NCI-H460 (cell line): ENCODE data around the gene DENND5B. TPM values are rescaled to one million over a fixed set of nuclear protein-coding genes. Genes with fewer than 3 reads are reported as not detected.
"Not testable (repeated sequence)": the region's sequence is repeated elsewhere in the genome, so short reads cannot be mapped to it uniquely, and the experiment has no call there.

Source experiments
- DNase-seq: peaks from one replicate; pipeline ENCODE4 v3.0.0-alpha.2; 2016; ENCODE audit warnings: low read depth; ENCODE audit errors: extremely low read depth
- total RNA-seq: library from RNA; depleted of rRNA; stranded (reverse); fragments of >200 nt; shearing (Covaris generic); gene quantifications from 2 replicates; pipeline ENCODE4 v1.2.3, GENCODE V29; 2014

The DENND5B gene
- total RNA-seq, 1 experiment from 2014 or later = 18.9 TPM

GRCh38 chr12:31477687-31478086 lies 113.2 kb downstream of the DENND5B start:
- no peak for DNase-seq

GRCh38 chr12:31476437-31476836 lies 114.5 kb downstream of the DENND5B start:
- no peak for DNase-seq

- DNase-seq = not testable (repeated sequence)
Observed at GRCh38 chr12:31475610-31476009, 115.3 kb downstream of the DENND5B start.

GRCh38 chr12:31474751-31475150 lies 116.2 kb downstream of the DENND5B start:
- DNase-seq = no peak

GRCh38 chr12:31471823-31472222 lies 119.1 kb downstream of the DENND5B start:
- DNase-seq = no peak

- DNase-seq = no peak
Observed at GRCh38 chr12:31471051-31471450, 119.9 kb downstream of the DENND5B start.

GRCh38 chr12:31470459-31470858 lies 120.5 kb downstream of the DENND5B start:
- DNase-seq = no peak

GRCh38 chr12:31466768-31467167 lies 124.2 kb downstream of the DENND5B start:
- no peak for DNase-seq

GRCh38 chr12:31465002-31465401 lies 125.9 kb downstream of the DENND5B start:
- no peak for DNase-seq

- DNase-seq = no peak
Observed at GRCh38 chr12:31460024-31460423, 130.9 kb downstream of the DENND5B start.

- no peak for DNase-seq
Observed at GRCh38 chr12:31456562-31456961, 134.4 kb downstream of the DENND5B start.

- DNase-seq = no peak
Observed at GRCh38 chr12:31444736-31445135, 146.2 kb downstream of the DENND5B start.

GRCh38 chr12:31440586-31440985 lies 150.3 kb downstream of the DENND5B start:
- no peak for DNase-seq

- no peak for DNase-seq
Observed at GRCh38 chr12:31440134-31440533, 150.8 kb downstream of the DENND5B start.

GRCh38 chr12:31431721-31432240 lies 159.2 kb downstream of the DENND5B start:
- DNase-seq = no peak

- DNase-seq = no peak
Observed at GRCh38 chr12:31423405-31423804, 167.5 kb downstream of the DENND5B start.

GRCh38 chr12:31412292-31412801 lies 178.6 kb downstream of the DENND5B start:
- no peak for DNase-seq

GRCh38 chr12:31408763-31409162 lies 182.2 kb downstream of the DENND5B start:
- no peak for DNase-seq

- DNase-seq = no peak
Observed at GRCh38 chr12:31407562-31407961, 183.4 kb downstream of the DENND5B start.

- DNase-seq = no peak
Observed at GRCh38 chr12:31406345-31406744, 184.6 kb downstream of the DENND5B start.

- no peak for DNase-seq
Observed at GRCh38 chr12:31405021-31405420, 185.9 kb downstream of the DENND5B start.

GRCh38 chr12:31403099-31403607 lies 187.8 kb downstream of the DENND5B start:
- DNase-seq = peak; percentile 79
